ENCODE measurements around the gene BTNL9.

DNA sequence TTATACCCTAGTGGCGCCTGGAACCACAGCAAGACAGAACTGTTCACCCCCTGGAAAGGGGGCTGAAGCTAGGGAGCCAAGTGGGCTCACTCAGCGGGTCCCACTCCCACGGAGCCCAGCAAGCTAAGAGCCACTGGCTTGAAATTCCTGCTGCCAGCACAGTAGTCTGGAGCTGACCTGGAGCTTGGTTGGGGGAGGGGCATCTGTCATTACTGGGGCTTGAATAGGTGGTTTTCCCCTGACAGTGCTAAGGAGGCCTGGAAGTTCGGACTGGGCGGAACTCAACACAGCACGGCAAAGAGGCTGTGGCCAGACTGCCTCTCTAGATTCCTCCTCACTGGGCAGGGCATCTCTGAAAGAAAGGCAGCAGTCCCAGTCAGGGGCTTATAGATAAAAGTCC, 31.9 kb upstream of the BTNL9 start:
- no peak for TF ChIP-seq POLR2A (IDR thresholded peaks at IDR 0.05; ENCODE audit: low read depth, low read length)
- TF ChIP-seq POLR2AphosphoS5 (IDR thresholded peaks at IDR 0.05; ENCODE audit: low read depth, low read length), result no peak
- no peak for TF ChIP-seq TAF1 (IDR thresholded peaks at IDR 0.05; ENCODE audit: borderline replicate concordance, low read depth, low read length)

All from GM12892 (cell line).